NB4 (cell line): ENCODE measurements around the gene FMN2.

ENCODE experiments used
- MAX ChIP-seq: IDR thresholded peaks from 2 replicates; pipeline ENCODE4 v1.6.1; 2011; ENCODE audit warnings: low read depth, low read length
- POLR2A ChIP-seq: IDR thresholded peaks from 2 replicates; pipeline ENCODE4 v1.6.1; 2011; ENCODE audit warnings: mild to moderate bottlenecking; ENCODE audit not compliant: insufficient read length; ENCODE audit errors: extremely low read depth
- TF ChIP-seq, protein P1 (sequence below): IDR thresholded peaks from one replicate; pipeline ENCODE4 v1.5.1; 2012; ENCODE audit warnings: low read depth, low read length

DNA sequence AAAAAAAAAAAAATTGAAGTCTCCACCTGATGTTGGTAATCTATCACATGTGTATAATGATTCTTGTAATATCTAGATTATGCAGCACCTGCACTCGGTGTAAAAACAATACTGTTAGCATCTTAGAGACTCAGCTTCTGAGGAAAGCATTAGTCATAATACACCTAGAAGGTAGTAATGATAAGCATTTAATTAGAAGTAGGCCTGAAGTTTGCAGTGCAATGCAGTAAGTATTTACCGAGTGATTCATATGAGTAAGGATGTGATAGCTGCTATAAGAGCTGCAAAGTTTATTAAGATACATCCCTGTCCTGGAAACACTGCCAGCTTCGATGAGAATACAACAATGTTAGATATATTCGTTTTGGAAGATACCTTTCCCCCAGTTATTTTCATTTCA, 323.8 kb downstream of the FMN2 start:
- TF ChIP-seq POLR2A (no peak), MAX (no peak)
- TF ChIP-seq, protein P1, sequence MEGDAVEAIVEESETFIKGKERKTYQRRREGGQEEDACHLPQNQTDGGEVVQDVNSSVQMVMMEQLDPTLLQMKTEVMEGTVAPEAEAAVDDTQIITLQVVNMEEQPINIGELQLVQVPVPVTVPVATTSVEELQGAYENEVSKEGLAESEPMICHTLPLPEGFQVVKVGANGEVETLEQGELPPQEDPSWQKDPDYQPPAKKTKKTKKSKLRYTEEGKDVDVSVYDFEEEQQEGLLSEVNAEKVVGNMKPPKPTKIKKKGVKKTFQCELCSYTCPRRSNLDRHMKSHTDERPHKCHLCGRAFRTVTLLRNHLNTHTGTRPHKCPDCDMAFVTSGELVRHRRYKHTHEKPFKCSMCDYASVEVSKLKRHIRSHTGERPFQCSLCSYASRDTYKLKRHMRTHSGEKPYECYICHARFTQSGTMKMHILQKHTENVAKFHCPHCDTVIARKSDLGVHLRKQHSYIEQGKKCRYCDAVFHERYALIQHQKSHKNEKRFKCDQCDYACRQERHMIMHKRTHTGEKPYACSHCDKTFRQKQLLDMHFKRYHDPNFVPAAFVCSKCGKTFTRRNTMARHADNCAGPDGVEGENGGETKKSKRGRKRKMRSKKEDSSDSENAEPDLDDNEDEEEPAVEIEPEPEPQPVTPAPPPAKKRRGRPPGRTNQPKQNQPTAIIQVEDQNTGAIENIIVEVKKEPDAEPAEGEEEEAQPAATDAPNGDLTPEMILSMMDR = no peak
